COR-L47 (cell line): Measurements from ENCODE around the gene CPM.

Source experiments
- DNase-seq: peaks from one replicate; lab custom pipeline; 2025; lab: John Stamatoyannopoulos, UW

The CPM gene

DNA sequence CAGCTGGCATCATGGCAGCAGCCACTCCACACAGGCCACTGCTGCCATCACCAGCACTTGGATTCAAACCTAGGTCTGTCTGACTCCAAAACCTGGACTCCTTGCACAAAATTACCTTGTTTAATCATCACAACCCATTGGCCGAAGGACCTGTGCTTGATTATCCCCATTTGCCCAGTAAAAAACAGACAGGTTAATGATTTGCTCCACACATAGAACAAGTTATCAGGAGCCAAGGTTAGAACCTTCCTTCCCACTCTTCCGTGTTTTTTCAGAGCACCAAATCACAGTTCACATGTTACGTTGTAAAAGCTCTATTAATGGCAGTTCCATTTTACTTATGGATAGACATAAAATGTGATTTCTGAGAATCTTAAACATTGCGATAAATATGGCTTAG lies 23.5 kb upstream of the CPM start:
- DNase-seq = no peak

DNA sequence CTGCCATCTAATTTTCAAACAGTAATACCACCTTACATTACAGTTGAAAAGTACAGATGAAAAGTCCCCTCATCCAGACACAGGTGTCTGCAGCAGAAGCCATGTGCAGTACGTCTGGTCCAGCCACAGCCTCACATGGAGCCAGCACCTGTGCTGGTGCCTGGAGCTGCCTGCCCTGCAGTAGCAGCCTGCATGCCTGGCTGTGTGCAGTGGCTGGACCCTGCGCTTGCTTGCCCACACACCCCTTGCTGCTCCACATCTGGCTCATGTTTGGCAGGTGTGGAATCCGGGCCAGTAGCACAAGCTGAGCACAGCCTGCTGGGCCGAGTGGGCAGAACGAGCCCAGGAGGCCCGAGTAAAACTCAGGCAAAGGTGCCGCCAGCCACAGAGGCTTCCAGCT lies 21.8 kb upstream of the CPM start:
- DNase-seq = no peak

DNA sequence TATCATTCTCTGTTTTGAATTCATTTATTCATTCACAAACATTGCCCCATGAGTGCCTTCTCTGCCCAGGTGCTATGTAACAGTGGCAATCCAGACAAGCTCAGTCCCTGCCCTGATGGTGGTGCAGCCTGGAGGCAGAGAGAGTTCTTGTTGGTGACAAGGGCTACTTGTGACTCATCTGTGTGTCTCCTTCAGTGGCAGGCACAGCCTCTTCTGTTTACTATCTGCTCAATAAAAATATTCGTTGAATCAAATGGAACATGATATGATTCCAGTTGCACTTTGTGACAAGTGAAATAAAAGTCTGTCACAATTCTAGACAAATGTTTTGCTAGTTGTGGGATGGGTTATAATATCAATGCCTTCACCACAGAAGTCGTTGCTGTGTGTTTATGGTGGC lies 20.6 kb upstream of the CPM start:
- DNase-seq = no peak

DNA sequence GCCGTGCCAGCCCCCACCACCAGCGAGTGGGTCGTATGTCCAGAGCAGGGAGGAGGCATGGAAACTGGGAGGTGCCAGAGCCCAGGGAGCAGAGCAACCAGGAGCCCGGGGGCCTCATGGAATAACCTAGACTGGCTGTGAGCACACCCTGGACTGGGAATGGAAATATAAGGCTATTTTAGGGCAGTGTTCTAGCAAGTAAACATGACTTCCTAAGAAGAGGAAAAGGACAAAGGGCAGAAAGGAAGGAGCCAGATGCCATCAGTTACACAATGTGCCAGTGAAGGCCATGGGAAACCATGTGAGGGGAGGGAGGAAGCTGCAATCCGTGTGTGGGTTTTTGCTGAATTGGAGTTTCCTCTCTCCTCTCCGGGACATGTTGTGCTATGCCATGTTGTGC lies 18.7 kb upstream of the CPM start:
- no peak for DNase-seq

DNA sequence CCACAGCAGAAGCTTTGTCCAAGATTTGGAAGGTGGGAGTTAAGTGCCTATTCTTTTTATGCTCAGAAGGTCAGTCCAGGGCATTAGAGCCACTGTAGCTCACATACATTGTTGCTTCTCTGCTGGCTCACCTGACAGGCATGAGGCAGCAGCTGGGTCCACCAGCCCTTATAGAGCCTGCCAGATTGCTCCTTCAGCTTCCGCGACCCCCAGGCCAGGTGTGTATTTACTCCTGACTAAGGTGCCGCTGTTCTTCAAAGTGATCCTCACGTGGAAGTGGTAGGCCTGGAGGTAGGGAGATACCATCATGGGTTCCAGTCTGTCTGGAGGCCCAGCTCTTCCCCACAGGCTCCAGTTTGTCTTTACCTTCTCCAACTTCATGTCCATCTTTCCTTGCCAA lies 17.5 kb upstream of the CPM start:
- DNase-seq = no peak

DNA sequence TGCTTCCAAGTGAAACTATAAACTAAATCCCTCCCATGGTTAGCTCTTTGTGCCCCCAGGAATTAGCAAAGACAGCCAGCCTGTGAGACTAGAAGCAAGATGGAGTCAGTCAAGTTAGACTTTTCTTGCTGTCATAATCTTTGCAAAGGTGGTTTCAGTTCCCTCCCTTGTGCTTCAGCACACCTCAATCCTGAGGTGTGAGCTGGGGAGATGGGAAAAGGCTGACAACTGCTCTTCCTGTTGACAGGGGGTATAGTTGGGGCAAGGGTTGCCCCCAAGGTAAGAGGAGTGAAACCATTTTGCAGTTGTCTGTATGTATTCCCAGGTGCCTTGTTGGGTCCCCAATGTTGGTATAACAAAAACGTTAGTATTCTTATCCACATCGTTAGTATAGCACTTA lies 12.3 kb upstream of the CPM start:
- no peak for DNase-seq

DNA sequence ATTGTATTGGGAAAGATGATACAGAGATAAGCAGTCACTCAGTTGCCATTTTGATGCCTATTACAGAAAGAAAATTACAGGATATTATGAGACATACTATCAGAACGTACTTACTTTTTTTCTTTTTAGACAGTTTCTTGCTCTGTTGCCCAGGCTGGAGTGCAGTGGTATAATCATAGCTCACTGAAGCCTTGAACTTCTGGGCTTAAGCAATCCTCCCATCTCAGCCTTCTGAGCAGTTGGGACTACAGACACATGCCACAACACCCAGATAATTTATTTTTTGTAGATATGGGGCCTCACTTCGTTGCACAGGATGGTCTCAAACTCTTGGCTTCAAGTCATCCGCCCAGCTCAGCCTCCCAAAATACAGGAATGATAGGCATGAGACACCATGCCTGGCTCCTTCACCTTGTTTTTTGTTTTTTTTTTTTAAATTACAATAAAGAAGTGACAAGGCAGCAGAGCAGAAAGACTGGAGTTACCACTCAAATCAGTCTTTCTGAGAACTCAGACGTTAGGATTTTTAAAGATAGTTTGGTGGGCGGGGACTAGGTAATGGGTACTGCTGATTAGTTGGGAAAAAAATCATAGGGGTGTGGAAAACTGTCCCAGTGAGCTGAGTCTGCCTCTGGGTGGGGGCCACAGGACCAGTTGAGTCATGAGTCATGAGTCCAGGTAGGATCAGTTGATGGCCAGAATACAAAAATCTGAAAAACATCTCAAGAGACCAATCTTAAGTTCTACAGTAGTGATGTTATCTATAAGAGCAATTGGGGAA lies 11.5 kb upstream of the CPM start:
- DNase-seq = no peak

DNA sequence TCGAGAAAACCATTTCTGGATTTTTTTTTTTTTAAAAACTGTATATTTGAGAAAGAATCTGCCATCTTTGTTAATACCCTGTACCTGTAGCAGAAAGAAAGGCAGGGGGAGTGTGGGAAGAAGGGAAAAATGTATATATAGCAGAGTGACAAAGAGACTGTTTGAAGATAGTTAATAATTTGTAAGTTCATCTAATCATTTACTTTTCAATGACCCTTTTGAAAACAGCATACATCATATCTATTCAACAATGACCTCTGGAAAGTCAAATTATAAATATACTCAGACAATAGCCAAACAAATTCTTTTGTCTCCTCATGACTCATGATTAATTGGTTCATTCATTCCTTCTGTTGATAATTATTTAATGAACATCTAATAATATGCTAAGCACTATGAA lies 10.9 kb upstream of the CPM start:
- no peak for DNase-seq

DNA sequence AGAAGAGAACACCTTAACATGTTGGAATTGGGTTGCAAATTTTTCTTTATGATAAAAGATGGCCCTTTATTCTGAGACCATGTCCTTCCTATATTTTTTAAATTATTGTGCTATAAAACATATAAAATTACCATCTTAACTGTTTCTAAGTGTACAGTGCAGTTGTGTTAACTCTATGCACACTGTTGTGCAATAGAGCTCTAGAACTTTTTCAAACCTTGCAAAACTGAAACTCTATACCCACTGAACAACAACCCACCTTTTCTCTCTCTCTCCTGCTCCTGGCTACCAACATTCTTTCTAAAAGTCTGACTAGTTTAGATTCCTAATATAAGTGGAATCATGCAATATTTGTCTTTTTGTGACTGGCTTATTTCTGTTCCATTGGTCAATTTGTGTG lies 7.8 kb upstream of the CPM start:
- DNase-seq = no peak

DNA sequence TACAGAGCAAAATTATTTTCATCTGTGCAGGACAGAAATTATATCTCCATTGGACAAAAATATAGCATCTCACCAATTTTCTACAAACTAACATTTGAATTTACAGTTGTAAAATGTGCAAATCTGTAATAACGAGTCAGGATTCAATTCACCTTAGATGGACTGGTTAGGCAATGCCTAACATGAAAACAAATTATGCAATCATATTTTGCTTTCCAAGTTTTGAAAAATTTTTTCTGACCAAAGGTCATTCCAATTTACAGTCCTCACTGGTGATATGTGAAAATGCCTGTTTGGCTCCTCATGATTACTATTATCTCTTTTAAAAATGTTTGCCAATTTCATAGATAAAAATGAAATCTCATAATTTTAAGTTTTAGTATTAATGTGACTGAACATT lies 6.5 kb upstream of the CPM start:
- no peak for DNase-seq

DNA sequence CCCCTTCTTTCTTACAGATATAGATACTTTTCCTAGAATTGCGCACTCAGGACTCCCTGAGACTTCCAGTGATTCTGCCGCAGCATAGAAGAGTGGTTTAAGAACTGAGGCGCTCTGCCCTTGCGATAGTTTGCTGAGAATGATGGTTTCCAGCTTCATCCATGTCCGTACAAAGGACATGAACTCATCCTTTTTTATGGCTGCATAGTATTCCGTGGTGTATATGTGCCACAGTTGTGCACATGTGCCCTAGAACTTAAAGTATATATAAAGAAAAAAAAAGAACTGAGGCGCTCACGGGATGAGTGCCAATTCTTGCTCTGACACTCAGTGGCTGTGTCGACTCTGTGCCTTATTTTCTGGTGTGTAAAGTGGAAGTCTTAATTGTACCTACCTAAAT lies 1.4 kb upstream of the CPM start:
- no peak for DNase-seq

DNA sequence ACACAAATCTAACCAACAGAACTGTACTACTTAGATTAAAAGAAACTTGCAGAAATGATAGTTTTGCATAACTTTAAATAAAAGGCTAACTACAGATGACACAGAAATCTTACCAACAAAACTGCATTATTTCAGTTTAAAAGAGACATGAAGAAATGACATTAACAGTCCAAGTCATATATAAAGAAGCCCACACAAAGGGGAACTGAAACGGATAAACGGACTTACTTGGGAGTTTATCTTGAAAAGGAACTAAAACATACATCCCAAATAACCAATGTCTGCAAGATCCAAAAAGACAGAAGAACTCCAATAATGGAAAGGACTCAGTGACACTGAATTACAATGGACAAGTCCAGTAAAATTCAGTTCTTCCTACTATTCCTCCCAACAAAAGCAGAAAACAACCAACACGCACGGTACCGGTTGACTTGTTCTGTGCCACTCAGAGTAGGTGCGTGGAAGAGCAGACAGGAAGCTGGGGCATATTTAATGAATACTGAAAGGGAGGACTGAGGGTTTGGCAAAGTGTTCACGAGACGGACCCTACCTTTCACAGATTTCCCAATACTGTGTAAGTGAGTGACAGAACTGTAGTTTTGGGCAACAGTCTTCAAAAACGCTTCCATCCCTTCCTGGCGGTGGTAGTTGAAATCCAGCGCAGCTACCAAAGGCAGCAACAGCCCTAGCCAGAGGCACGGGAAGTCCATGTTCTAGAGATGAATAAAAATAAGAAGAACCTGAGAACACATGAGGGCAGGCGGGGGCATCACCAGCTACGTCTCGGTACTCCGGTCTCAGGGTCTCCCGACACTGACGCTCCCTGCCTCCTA lies 627 bp downstream of the CPM start:
- no peak for DNase-seq

DNA sequence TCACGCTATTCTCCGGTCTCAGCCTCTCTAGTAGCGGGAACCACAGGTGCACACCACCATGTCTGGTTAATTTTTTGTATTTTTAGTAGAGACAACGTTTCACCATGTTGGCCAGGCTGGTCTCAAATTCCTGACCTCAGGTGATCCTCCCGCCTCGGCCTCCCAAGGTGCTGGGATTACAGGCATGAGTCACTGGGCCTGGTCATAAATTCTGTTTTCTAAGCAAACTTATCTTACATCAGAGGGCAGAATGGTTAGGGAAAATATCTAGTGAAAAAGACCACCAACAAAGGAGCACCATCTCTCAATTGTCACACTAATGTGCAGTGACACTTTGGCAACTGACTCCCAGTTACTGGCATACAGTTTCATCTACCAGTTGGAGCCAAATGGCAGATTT lies 2.8 kb downstream of the CPM start:
- no peak for DNase-seq

DNA sequence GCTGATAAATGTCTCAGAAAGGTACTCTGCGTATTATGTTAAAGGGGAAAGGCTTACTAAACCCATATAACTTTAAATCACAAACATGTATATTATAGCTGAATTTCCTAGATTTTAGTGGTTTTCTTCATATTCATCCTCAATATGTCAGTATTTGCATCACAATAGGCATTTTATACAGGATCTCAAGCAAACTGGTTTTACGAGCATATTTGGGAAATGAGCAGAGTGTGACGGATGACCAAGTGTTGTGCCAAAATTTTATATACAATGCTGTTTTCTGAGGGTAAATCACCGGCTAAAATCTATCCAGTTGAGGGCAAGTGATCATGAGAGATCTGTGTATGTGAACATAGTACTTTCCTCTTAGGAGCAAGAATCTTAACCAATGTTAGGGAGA lies 8.4 kb downstream of the CPM start:
- no peak for DNase-seq

DNA sequence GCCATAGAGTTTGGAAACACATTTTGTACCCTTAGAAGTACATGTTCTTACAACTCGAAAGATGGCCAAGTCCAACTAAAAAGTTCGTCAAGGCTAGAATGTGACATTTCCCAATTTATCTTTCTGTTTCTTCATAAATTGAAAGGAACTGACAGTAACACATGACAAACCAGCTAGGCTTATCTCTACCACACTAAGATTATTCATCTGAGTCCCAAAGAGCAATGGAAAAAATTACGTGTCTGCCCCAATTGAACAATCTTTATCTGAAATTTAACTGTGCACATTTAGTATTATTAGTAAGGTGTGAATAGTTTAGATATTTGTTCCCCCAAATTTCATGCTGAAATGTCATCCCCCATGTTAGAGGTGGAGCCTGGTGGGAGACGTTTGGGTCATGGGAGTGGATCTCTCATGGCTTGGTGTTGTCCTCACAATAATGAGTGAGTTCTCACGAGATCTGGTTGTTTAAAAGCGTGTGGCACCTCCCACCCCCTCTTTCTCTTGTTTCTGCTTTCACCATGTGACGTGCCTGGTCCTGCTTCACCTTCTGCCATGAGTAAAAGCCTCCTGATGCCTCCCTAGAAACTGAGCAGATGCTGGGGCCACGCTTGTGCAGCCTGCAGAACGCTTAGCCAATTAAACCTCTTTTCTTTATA lies 13.3 kb downstream of the CPM start:
- DNase-seq = no peak

DNA sequence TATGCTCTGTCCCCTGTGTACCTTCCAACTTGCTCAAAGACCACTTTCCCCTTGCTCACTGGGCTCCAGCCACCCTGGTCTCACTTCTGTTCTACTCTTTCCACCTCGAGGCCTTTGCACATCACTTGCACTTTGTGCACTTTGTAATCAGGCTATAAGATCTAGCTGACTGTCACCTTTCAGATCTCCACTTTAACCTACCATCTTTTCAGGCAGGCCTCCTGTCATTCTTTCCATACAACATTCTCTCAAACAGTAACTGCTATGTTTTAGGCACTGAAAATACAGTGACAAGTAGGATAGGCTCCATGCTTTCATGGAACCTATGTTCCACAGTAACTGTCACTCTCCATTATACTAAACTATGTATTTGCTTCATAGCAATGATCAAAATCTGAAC lies 14.0 kb downstream of the CPM start:
- DNase-seq = no peak

DNA sequence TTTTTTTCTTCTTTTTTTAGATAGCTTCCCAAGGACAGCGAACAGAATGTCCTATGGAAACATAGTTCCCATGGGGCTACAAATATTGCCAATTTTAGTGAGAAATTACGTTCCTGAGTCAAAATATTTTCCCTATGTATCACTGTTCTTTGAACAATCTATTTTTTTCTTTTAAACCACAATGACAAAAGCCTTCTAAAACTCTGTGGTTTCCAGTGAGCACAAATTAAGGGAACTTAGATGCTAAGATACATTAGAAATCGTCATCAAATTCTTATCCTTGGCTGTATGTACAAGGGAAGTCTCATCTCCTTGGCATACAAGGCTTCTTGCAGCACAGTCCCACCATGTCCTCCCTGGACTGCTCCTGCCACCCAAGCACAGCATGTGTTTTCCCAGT lies 17.9 kb downstream of the CPM start:
- DNase-seq = no peak

DNA sequence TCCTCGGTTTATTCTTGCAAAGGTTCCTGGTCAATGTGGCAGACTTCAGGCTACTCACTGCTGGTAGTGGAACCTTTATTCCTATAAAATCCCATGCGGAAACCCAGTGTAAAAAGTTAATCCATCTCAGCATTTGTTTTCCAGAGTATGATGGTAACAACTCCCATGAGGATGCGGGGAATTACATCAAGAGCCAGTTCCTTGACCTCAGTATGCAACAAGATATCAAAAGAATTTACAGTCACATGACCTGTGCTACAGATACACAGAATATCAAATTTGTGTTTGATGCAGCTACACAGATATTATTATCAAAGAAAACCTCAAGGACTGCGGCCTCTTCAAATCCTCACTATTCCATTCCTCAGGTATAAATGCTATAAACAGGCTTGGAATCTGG lies 19.3 kb downstream of the CPM start:
- no peak for DNase-seq

DNA sequence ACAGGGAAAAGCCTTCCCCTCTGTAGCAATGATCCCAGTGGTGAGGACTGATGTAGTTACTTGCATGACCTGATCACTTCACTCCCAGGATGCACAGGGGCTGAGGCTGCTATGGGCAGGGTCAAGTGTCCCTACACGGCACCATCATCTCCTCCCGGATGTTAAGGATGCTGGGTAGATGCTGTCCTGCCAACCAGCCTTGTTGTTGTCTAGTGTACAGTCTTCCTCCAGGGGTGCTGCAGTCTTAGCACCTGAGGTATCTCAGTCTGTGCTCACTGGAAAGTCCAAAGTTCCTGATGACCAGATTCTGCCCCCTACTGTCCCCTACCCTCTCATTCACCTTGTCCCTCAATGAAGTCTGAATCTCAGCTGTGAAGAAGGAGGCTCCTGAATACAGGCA lies 20.1 kb downstream of the CPM start:
- DNase-seq = no peak

DNA sequence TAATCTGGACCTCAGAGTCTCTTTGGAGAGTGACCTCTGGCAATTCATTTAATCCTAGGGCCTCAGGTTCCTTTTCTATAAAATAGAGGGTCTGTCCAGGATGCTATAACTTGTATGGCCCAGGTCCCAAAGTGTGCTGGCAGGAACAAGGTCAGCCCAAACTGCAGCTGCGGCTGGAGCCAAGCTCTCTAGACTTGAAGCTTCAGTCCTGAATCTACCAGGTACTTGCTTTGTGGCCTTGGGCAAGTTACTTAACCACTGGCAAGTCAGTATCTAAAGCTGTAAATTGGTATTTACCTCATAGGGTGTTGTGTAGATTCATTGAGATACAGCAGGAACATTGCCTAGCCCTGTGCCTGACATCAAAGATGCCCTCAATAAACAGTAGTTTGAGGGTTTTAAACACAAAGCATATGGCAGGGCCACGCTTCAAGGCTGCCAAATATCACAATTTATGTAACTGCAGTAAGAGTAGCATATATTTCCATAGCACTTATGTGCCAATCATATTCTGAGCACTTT lies 21.7 kb downstream of the CPM start:
- no peak for DNase-seq

DNA sequence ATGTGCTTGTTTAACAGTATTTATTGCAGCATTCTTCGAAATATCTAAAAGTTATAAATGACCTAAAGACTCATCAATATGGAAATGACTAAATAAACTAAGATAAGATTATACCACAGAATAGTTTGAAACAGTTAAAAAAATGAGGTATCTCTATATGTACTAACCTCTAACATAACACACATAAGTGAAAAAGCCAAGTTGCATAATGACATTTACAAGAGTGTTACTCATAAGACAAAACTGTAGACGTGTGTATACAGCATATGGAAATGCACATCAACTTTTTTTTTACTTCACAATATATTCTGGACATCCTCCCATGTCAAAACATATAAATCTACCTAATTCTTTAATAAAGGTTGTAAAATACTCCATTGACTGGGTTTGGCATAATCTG lies 22.8 kb downstream of the CPM start:
- no peak for DNase-seq

DNA sequence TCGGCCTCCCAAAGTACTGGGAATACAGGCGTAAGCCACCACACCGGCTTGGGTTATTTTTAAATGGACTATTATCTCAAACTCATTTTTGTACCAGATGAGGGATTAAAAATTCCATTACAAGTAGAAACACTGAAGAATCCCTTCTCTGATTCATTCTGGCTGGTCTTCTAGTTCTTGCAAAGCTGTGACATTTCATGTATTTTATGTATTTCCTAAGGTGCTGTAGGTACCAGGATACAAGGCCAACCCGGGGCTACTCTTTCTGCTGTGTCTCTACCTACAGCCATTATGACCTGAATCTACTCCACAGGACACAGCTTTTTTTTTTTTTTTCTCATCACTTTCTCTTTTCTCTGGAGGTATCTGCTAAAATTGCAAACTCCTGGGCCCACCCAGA lies 24.9 kb downstream of the CPM start:
- no peak for DNase-seq

DNA sequence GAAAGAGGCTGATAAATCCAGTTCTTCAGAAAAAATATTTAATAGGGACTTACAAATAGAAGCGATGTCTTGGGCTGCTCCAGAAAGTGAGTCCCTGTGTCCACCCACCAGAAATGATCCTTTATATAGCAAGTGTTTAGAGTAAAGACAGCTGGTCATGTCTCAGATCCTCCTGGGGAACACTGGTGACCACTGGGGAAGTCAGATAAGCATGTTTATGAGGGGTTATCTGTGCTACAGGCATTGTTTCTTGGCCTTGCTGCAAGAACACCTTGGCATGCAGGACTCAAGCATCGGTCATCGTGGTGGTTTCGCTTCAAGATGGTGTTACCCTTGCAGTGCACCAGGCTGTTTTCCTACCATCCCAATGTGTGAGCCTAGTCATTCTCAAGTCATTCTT lies 27.2 kb downstream of the CPM start:
- DNase-seq = no peak
